Keratinocyte (primary cell): ENCODE results near the gene BEAN1.

ENCODE experiments used
- EZH2 ChIP-seq: IDR thresholded peaks from one replicate; pipeline ENCODE4 v1.6.1; 2012; ENCODE audit warnings: inconsistent platforms, mild to moderate bottlenecking, low read length, moderate library complexity
- TF ChIP-seq, protein P1 (sequence below), 3 experiments: IDR thresholded peaks in 1 of 3; conservative IDR thresholded peaks in 1 of 3; optimal IDR thresholded peaks in 1 of 3; 2 replicates in 2 of 3; 3 replicates in 1 of 3; pipeline versions ENCODE3 to v1.5.1; 2011; ENCODE audit warnings: low read length in 3 of 3, mild to moderate bottlenecking in 3 of 3, moderate library complexity in 2 of 3, control low read depth in 1 of 3, inconsistent platforms in 1 of 3; ENCODE audit not compliant: insufficient read depth in 2 of 3; ENCODE audit errors: extremely low read depth in 1 of 3

DNA sequence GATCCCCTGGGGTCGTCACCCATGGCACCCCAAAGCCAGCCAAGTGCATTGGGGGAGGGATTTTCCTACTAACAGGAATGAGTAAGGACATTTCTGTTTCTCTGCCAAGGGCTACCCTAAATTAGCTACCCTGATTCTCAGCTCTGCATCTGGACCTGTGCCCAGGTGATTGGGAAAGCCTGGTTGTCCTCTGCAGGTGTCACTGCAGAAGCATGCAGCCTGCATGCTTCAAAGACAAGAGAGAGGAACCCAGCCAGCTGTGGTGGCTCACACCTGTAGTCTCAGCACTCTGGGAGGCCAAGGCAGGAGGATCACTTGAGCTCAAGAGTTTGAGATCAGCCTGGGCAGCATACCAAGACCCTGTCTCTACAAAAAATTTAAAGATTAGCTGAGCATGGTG, 19.6 kb downstream of the BEAN1 start:
- TF ChIP-seq, protein P1, sequence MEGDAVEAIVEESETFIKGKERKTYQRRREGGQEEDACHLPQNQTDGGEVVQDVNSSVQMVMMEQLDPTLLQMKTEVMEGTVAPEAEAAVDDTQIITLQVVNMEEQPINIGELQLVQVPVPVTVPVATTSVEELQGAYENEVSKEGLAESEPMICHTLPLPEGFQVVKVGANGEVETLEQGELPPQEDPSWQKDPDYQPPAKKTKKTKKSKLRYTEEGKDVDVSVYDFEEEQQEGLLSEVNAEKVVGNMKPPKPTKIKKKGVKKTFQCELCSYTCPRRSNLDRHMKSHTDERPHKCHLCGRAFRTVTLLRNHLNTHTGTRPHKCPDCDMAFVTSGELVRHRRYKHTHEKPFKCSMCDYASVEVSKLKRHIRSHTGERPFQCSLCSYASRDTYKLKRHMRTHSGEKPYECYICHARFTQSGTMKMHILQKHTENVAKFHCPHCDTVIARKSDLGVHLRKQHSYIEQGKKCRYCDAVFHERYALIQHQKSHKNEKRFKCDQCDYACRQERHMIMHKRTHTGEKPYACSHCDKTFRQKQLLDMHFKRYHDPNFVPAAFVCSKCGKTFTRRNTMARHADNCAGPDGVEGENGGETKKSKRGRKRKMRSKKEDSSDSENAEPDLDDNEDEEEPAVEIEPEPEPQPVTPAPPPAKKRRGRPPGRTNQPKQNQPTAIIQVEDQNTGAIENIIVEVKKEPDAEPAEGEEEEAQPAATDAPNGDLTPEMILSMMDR (optimal IDR thresholded peaks at IDR 0.05 in 1 of 3, IDR thresholded peaks at IDR 0.05 in 1 of 3, conservative IDR thresholded peaks at IDR 0.05 in 1 of 3; ENCODE audit: extremely low read depth in 1 of 3, insufficient read depth in 2 of 3, low read length in 3 of 3) = no peak
- TF ChIP-seq EZH2 = no peak
